Activated CD8-positive, alpha-beta memory T cell treated with anti-CD3 and anti-CD28 coated beads, Interleukin-2, amount 50 U/mL, for 1 hour (primary cell): Measurements from ENCODE around the gene CEACAM20.
"Not testable (repeated sequence)": the region's sequence is repeated elsewhere in the genome, so short reads cannot be mapped to it uniquely, and the experiment has no call there.

ENCODE experiments used
- DNase-seq: peaks from one replicate; pipeline ENCODE4 v3.0.0-alpha.2; 2020; ENCODE audit errors: extremely low read depth

Gene CEACAM20

DNA sequence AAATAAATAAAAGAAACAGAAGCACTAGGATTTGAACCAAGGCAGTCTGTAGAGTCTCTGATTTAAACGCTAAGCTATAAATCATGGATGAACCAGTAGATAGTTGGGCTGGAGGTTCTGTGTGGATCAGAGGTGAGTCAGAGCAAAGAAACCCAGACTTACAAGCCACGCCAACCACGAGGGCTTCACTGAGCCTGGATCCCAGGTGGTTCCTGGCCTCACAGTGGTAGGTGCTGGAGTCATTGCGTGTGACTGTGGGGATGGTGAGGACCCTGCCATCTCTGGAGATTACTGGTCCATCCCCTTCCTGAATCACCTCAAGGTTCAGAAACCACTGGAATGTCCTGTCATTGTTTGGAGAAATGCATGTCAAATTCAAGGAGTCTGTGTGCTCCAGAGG is 19.3 kb upstream of the CEACAM20 start:
- no peak for DNase-seq

DNA sequence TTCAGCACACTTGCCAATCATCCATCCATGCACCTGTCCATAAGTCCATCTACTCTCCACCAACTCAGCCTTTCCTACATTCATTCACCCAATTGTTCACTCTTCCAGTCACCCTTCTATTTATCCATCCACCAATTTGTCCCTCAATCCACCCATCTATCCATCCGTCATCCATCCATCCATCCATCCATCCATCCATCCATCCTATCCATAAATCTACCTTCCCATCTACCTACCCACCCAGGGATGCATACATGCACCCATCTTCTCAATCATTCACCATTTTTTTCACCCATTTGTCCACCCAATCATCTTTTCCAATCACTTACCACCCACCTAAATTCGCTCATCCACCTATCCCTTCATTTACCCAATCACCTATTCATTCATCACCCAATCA is 14.6 kb upstream of the CEACAM20 start:
- no peak for DNase-seq

DNA sequence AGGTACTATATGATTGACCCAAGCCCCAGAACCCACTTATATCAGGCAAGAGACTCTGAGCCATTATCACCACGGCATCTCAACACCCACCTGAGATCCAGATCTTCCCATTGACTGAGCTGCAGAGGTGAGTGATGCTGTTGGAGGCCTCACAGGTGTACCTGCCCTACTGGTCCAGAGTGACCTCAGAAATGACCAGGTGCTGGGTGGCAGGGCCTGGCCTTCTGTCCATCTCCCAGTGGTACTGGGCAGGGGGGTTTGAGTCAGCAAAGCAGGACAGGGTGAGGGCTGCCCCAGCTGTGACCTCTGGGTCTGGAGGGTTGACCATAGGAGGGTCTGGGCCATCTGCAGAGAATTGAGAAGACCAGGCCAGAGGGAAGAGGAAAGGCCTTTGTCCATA is 13.2 kb upstream of the CEACAM20 start:
- DNase-seq, result no peak

DNA sequence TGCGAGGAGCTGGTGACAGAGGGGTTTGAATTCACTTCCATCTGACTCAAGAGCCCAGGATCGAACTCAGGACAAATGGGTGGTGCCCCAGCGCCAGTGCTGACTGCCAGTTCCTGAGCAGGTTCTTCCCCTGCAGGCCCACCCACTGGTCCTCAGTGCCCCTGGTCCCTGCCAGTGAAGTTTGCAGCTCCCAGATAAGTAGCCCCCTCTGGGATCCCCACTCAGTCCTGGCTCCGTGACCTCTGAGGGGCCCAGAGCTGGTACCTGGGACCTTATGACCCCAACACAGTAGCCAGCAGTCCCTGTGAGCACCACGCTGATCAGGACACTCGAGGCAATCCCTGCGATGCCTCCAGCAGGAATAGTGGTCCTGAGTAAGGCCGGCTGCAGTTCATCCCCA is 11.3 kb upstream of the CEACAM20 start:
- no peak for DNase-seq

DNA sequence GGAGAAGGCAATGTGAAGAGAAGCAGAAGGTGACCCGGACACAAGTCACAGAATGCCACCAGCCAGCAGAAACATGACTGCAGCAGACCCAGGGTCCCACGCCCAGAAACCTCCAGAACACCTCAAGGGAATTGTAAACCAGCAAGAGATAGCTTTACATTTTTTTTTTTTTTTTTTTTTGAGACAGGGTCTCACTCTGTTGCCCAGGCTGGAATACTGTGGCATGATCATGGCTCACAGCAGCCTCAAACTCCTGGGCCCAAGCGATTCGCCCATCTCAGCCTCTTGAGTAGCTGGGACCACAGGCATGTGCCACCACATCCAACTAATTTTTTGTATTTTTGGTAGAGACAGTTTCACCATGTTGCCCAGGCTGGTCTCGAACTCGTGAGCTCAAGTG is 10.5 kb upstream of the CEACAM20 start:
- DNase-seq, result no peak

DNA sequence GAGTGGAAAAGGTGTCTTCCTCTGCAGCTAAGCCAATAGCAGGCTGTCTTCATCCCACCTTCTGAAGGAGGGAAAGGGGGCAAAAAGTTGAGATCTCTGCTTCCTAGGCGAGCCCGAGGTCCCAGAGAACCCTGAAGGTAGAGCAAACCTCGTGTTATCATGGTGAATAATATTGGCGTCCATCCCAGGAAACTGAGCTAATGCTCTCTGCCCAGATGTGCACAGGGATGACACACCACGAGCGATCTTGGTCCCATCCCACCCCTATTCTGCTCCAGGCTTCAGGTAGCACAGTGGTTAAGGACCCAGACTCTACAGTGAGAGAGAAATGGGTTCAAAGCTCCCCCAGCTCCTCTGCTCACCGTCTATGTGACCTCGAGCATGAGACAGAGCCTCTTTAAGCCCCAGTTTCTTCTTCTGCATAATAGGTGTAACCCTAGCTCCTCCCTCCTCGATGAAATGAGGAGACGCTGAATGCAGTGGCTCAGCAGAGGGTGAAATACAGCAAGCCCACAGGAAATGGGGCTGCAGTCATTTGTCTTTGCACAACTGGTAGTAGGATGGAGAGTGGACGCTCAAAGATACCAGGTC is 9.9 kb upstream of the CEACAM20 start:
- no peak for DNase-seq

DNA sequence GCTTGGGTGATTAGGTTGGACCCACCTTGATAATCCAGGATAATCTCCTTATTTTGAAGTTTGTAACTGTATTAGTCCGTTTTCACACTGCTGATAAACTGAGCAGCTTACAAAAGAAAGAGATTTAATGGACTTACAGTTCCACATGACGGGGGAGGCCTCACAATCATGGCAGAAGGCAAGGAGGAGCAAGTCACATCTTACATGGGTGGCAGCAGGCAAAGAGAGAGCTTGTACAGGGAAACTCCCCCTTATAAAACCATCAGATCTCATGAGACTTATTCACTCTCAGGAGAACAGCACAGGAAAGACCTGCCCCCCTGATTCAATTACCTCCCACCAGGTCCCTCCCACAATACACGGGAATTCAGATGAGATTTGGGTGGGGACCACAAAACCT is 5.9 kb upstream of the CEACAM20 start:
- not testable (repeated sequence) for DNase-seq

DNA sequence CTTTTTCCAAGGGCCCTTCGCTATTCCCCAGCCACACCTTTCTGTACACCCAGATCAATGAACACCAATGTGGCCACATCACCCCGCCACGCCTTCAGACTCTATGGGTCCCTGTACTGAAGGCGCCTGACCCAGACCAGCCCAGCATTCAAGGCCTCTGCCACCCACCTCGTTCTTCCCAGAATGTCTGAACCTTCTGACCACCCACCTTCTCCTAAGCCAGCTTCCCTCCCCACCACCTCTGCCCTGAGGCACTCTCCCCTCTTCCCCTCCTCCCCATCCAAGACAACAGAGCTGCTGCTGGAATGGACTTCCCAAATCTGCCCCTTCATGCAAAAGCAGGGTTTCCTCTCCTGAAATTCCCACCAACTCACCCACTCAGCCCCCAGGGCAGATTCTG is 3.3 kb upstream of the CEACAM20 start:
- no peak for DNase-seq

DNA sequence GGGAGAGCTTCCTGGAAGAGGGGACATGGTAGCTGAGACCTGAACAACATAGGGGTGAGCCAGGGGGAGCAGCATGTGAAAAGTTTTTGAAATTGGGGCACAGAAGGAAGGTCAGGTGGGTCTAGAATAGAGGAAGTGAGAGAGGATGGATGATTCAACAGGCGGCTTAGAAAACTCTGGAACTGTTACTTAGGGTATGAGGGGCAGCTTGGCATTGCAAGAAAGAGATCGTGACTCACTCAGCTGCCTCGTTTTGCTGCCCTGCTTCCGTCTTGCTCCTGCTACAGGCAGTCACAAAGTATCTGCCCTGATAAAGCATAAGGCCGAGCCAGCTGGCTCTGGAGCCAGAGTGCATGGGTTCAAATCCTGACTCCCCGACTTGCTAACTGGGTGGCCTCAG is 1.3 kb upstream of the CEACAM20 start:
- no peak for DNase-seq

DNA sequence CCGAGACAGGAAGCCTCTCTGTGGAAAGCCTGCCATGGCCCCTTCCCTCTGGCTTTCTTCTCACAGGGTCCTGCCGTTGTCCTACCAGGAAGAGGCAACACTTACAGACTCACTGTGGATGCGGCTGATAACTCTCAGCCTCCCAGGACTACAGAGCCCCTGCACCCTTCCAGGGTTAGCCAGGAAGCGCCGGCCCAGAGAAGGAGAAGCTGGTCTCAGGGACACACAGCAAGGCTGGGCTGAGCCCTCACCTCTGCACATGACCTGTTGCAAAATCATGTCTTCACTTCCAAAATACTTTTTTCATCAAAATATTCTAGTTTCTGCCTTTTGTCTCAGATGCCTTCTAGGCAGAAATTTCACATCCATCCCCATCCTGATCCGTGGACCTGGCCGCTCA is 1.9 kb downstream of the CEACAM20 start:
- no peak for DNase-seq

DNA sequence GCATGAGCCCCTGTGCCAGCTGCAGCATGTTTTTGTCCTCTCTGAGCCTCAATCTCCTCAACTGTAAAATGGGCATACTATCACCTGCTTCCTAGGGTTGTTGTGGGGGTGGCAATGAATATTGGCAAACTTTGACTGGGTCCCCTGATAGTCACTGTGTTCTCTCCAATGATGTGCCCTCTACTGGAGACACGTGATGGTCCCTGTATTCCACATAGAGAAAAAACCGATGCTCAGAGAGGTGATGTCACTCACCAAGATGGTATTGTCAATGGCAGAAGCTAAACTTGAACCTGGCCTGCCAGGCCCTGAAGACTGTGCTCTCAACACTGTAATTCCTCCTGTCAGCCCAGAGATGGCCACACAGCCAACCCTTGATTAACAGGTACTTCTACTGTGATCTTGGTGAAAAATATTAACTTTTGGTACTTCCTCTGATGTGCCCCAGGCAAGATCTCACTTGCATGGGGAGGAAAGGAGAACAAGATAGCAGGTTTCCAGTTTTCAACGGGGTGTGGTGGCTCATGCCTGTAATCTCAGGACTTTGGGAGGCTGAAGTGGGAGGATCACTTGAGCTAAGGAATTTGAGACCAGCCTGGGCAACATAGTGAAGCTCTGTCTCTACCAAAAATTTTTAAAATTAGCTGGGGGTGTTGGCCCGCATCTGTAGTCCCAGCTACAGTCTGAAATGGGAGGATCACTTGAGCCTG is 3.6 kb downstream of the CEACAM20 start:
- DNase-seq, result no peak

DNA sequence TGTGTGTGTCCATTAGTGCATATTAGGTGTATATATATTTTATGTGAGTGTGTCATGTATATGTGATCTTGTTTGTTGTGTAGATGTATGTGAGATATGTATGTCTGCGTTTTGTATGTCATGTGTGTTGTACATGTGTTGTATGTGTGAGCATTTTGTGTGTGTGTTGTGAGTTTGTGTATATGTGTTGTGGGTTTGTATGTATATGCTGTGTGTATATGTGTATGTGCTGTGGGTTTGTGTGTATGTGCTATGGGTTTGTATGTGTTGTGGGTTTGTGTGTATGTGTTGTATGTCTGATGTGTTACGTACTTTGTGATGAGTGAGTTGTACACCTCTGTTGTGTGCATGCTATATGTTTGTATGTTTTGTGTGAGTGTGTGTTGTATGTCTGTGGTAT is 8.1 kb downstream of the CEACAM20 start:
- DNase-seq, result no peak

DNA sequence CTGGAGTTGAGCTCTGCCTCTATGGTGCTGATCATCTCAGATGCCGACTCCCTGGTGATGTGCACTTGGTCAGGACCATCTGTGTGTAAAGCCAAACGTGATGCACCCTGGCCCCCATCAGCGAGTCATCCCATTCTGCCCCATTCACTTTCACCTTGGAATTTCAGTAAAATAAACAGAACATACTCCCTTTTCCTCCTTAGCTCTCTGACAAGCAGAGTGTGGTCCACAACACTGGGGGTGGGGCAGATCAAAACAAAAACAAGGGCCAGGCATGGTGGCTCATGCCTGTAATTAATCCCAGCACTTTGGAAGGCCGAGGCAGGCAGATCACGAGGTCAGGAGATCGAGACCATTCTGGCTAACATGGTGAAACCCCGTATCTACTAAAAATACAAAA is 12.3 kb downstream of the CEACAM20 start:
- DNase-seq, result no peak

DNA sequence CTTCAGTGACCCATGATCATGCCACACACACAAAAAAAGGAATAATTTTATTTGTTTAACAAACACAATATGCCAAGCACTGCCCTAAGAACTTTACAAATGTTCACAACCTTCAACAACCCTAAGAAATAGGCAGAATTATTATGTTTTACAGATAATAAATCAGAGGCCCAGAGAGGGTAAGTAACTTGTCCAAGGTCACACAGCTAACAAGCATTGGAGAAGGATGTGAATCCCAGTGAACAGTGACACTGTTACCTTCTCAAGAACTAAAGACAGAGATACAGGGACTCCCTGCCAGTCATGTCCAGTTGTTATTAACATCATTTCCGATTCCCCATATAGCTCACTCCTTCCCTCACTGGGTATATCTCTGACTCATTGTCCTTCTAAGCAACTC is 13.6 kb downstream of the CEACAM20 start:
- DNase-seq, result no peak

DNA sequence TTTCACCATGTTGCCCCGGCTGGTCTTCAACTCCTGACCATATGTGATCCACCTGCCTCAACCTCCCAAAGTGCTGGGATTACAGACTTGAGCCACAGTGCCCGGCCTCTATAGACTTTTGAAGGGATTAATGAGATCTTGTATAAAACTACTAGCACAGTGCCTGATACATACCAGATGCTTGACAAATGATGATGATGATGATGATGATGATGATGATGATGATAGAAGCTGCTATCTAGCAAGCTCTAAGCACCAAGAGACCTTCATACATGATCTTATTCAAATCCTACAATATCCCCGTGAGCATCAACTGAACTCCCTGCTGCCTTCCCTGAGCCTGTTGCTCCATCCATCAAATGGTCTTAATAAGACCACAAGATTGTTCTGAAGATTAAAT is 14.4 kb downstream of the CEACAM20 start:
- DNase-seq, result no peak

DNA sequence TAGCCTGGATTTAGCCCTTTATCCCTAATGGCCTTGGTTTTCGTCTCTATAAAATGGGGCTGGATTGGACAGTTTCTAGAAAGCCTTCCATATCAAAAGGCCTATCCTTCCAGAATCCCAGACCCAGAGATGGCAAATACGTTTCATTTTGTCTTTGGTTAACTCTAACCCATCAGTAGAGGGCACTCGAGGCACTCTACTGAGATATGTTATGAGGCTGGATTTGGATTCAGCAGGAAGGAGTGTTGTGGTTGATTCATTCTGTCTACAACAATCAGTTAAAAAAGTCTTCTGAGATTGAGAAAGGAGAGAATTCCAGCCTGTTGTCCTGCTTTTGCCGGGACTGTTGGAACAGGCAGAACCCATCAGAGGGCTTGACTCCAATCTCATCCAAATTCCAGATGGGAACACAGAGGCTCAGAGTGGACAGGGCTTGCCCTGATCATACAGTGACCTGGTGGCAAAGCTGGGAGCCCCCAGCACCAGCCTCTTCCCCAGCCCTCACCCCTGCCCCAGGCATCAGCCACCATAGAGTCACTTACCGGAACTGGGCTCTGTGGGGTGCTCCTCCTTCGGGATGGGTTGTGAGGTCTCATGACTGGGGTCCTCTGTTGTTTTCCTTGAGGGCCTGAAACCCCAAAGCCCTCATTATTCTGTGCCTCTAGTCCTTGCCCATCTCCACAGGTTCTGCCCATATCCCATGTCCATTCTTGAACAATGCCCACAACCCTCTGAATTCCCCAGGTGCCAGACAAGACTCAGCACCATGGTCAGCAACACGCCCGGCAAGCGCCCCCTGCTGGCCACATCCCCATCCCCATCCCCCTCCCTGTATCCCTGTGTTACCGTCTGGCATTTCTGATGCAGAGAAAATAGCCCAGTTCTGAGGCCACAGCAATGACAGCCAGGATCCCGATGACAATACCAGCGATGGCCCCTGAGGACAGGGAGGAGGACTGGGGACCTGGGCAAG is 16.9 kb downstream of the CEACAM20 start:
- no peak for DNase-seq

DNA sequence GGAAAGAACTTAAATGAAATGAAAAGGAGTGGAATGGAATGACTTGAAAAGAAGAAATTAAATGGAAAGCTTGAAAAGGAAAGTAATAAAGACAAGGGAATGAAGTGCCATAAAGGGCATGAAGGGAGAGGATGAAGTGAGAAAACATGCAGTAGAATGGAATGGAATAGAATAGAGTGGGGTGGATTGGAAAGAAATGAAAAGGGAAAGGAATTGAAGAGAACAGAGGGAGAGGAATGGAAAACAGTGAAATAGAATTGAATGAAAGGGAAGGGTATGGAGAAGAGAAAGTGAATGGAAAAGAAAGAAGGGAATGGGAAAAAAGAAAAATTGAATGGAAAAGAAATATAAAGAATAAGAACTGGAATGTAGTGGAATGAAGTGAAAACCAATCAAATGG is 20.0 kb downstream of the CEACAM20 start:
- no peak for DNase-seq

DNA sequence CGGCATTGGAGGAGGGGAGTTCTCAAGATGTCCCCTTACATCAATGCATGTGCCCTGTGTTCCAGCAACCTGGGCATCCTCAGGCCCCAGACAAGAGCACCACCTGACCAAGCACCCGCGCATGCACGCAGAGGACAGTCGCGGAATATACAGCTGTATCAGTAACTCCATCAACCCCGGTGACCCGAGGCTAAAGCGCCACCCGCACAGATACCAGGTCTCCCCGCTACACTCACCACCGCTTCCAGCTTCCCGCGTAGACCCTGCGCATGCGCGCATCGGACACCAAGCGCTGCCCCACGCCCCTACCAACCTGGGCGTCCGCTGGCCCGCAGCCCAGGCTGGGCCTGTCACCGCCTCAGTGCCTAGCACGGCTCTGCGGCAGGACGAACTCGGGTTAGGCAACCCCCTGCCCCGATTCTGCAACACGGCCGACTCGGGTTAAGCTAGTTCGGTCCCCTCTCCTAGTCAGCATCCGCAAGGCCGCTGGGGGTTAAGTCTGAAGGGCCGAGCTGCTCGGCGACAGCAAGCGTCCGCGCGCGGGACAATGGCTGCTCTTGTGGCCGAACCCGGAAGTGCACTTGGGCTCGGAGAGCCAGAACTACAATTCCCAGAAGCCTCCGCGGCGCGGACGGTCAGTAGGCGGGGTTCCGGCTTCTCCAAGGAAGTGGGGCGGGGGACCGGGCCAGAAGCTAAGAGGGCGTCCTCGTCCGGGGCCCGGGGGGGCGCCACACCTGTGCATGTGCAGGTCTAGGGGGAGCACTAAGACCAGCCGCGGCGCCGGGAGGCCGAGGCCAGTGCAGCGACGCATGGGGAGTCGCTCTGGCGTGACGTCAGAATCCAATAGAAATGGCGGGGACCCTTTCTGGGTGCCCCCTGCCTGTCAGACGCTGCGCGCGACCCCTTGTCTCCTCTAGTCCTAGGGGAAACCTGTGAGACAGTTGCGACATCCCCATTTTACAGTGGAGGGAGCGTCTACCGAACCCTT is 29.2 kb downstream of the CEACAM20 start, which contains the start of gene ZNF180:
Gene ZNF180 (minus strand): TSS at position 561 of the 988 bp plus-strand sequence. CDS start 3,188 bp downstream, outside the sequence.
- DNase-seq, result peak; percentile 87

DNA sequence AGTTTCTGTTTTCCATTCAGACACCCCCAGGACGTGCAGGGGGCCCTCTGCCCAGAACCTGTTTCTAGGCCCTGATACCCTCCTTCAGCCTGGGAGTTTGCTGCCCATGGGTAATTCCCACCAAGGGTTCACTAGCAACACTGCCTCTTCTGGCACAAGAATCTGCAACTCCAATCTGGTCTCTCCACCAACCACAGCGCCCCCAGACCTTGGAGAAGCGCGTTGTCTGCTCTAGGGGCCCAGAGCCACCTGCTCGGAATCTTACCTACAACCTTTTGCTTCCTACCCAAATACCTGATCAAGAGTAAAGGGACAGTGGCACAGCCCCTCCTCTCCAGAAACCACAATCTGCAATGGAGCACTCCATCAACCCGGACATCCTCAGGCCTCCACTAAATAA is 29.9 kb downstream of the CEACAM20 start:
- no peak for DNase-seq

DNA sequence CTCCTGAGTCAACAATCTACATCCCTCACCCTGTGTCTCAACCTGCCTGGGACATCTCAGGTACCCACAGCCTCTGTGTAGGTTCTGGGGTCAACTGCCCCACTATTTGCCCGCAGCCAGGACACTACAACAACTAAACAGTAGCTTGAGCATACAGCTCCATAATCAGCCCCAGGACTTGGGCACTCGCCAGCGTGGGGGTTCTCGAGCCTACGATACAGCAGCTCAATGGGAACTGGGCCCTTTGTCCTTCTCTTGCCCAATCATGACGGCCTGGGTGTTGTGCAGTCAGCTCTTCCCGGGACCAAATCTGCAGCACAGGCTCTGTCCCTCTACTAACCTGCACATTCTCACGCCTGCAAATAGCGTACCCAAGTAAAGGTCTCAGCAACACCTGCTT is 30.5 kb downstream of the CEACAM20 start:
- DNase-seq, result no peak

DNA sequence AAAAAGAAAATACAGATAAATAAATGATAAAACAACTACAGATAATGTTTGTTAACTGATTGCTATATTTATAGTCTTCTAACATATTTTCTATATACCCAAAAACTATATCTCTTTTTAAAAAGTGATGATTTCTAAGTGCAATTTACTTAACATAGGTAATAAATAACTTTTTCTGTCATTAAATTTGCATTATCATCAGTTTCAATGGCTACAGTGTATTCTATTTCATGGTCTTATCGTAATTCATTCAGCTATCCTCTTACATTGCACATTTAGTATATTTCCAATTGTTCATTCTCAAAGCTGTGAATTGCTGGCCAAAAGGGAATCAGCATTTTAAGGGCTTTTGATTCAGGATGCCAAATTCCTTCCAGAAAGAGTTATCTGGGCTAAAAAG is 32.8 kb downstream of the CEACAM20 start:
- no peak for DNase-seq
